Right atrium auricular region (tissue), 2 donors: Measurements from ENCODE around the gene GNAO1. TPM values are rescaled to one million over a fixed set of nuclear protein-coding genes. Genes with fewer than 3 reads are reported as not detected.

Source experiments
- DNase-seq: peaks from one replicate; pipeline ENCODE4 v3.0.0-alpha.2; 2019; ENCODE audit warnings: low spot score
- H3K27ac ChIP-seq, 2 donors: fragments of 200-600 bp; sonication (generic); 1 replicate in 1 of 2; 2 replicates in 1 of 2; pipeline ENCODE4 v1.5.1; 2016 to 2019
- H3K27me3 ChIP-seq, 2 donors: fragments of 200-600 bp; sonication (generic); one replicate each; pipeline versions ENCODE4 v1.5.1 to v1.6.0; 2017 to 2019
- H3K36me3 ChIP-seq: fragments of 200-600 bp; sonication (generic); one replicate; pipeline ENCODE4 v1.5.1; 2016
- H3K4me1 ChIP-seq, 2 donors: fragments of 200-600 bp; sonication (generic); one replicate each; pipeline versions ENCODE4 v1.5.1 to v1.6.0; 2017 to 2019
- H3K4me3 ChIP-seq, 2 donors: fragments of 200-600 bp; sonication (generic); 1 replicate in 1 of 2; 2 replicates in 1 of 2; pipeline ENCODE4 v1.5.1; 2017 to 2019; ENCODE audit warnings: mild to moderate bottlenecking in 1 of 2, moderate library complexity in 1 of 2
- H3K9me3 ChIP-seq, 2 donors: fragments of 200-600 bp; sonication (generic); one replicate each; pipeline ENCODE4 v1.5.1; 2019
- CTCF ChIP-seq, 2 donors: fragments of 200-600 bp; sonication (generic); IDR thresholded peaks; one replicate each; pipeline ENCODE4 v1.5.1; 2019; ENCODE audit warnings: antibody characterized with exemption in 2 of 2
- total RNA-seq, 2 donors: library from RNA; depleted of rRNA; stranded (reverse); fragments of >200 nt; gene quantifications; one replicate each; pipeline ENCODE4 v1.1.0, GENCODE V29; 2016

GNAO1 gene
- total RNA-seq, 2 donors from 2014 or later, result 43.1 to 54.8 TPM

GRCh38 chr16:56277075-56277474, 85.8 kb downstream of the GNAO1 start:
- peaks cover 0 to 26% of the 10 kb centered on the region in 2 donors for H3K4me1 ChIP-seq
- no peaks in the 10 kb centered on the region for H3K27me3 ChIP-seq
- H3K36me3 ChIP-seq, result no peaks in the 10 kb centered on the region
- H3K4me3 ChIP-seq, result no peak overlapping the region
- TF ChIP-seq CTCF (IDR thresholded peaks at IDR 0.05), result peak in 1 of 2 donors; percentile 26
- H3K9me3 ChIP-seq, result no peaks in the 10 kb centered on the region
- no peak for DNase-seq
- peak overlapping the region; percentile 26 to 30 for H3K27ac ChIP-seq

GRCh38 chr16:56278196-56278855, 87.0 kb downstream of the GNAO1 start:
- H3K4me3 ChIP-seq, result no peak overlapping the region

GRCh38 chr16:56279132-56279531, 87.8 kb downstream of the GNAO1 start:
- no peaks in the 10 kb centered on the region for H3K27me3 ChIP-seq
- H3K4me1 ChIP-seq, result peaks cover 0 to 30% of the 10 kb centered on the region in 2 donors
- no peaks in the 10 kb centered on the region for H3K9me3 ChIP-seq
- no peaks in the 10 kb centered on the region for H3K36me3 ChIP-seq
- TF ChIP-seq CTCF (IDR thresholded peaks at IDR 0.05), result no peak
- no peak overlapping the region for H3K27ac ChIP-seq
- H3K4me3 ChIP-seq, result no peak overlapping the region
- no peak for DNase-seq

More at GRCh38 chr16:56278196-56278855, 87.0 kb downstream of the GNAO1 start:
- Histone ChIP-seq H3K27me3 (no peaks in the 10 kb centered on the region), H3K36me3 (no peaks in the 10 kb centered on the region), H3K9me3 (no peaks in the 10 kb centered on the region), H3K27ac (peak overlapping the region in 1 of 2 donors; percentile 30), H3K4me1 (peaks cover 0 to 30% of the 10 kb centered on the region in 2 donors)
- TF ChIP-seq CTCF (IDR thresholded peaks at IDR 0.05), result no peak
- DNase-seq, result no peak

- Histone ChIP-seq H3K4me1 (peaks cover 0 to 30% of the 10 kb centered on the region in 2 donors), H3K27ac (no peak overlapping the region), H3K4me3 (no peak overlapping the region), H3K9me3 (no peaks in the 10 kb centered on the region), H3K27me3 (no peaks in the 10 kb centered on the region), H3K36me3 (no peaks in the 10 kb centered on the region)
- DNase-seq, result no peak
- no peak for TF ChIP-seq CTCF (IDR thresholded peaks at IDR 0.05)
These were observed 88.6 kb downstream of the GNAO1 start for GRCh38 chr16:56279914-56280313.

GRCh38 chr16:56281249-56281805, 90.0 kb downstream of the GNAO1 start:
- no peaks in the 10 kb centered on the region for H3K9me3 ChIP-seq
- H3K27ac ChIP-seq, result no peak overlapping the region
- peaks cover 0 to 31% of the 10 kb centered on the region in 2 donors for H3K4me1 ChIP-seq
- H3K4me3 ChIP-seq, result no peak overlapping the region
- no peak for DNase-seq
- peak in 1 of 2 donors; percentile 41 for TF ChIP-seq CTCF (IDR thresholded peaks at IDR 0.05)
- H3K36me3 ChIP-seq, result no peaks in the 10 kb centered on the region
- H3K27me3 ChIP-seq, result no peaks in the 10 kb centered on the region
